GM23338 (cell line): ENCODE data around the gene B4GALT5.

Source experiments
- CREB1 ChIP-seq: fragments of 250-450 bp; sonication (Bioruptor Pico); IDR thresholded peaks from 2 replicates; pipeline ENCODE4 v1.5.0; 2020; ENCODE audit warnings: low read depth, mild to moderate bottlenecking, moderate library complexity
- CTCF ChIP-seq, 2 experiments: fragments of 200-600 bp in 1 of 2; sonication (generic) in 1 of 2; conservative IDR thresholded peaks; 2 replicates each; pipeline versions ENCODE4 v1.5.1 to v1.6.1; 2016 to 2017; ENCODE audit warnings: antibody characterized with exemption in 2 of 2, low read depth in 2 of 2, mild to moderate bottlenecking in 2 of 2, moderate library complexity in 1 of 2
- EZH2 ChIP-seq: fragments of 200-600 bp; sonication (generic); IDR thresholded peaks from one replicate; pipeline ENCODE4 v1.8.0; 2017; ENCODE audit warnings: antibody characterized with exemption, mild to moderate bottlenecking, low read depth; ENCODE audit not compliant: unreplicated experiment
- EZH2phosphoT487 ChIP-seq: fragments of 200-600 bp; sonication (generic); IDR thresholded peaks from one replicate; pipeline ENCODE4 v1.8.1; 2018; ENCODE audit warnings: antibody characterized with exemption; ENCODE audit not compliant: unreplicated experiment
- JUNB ChIP-seq: IDR thresholded peaks from one replicate; pipeline ENCODE4 v1.6.1; 2016; ENCODE audit warnings: antibody characterized with exemption; ENCODE audit not compliant: unreplicated experiment
- NANOG ChIP-seq: IDR thresholded peaks from 2 replicates; pipeline ENCODE4 v1.6.1; 2016; ENCODE audit warnings: antibody characterized with exemption, borderline replicate concordance
- POLR2AphosphoS5 ChIP-seq: IDR thresholded peaks from 2 replicates; pipeline ENCODE4 v1.6.1; 2016; ENCODE audit warnings: antibody characterized with exemption, low read depth
- REST ChIP-seq: IDR thresholded peaks from one replicate; pipeline ENCODE4 v1.6.1; 2018; ENCODE audit warnings: antibody characterized with exemption; ENCODE audit not compliant: unreplicated experiment
- ZNF114 ChIP-seq: fragments of 250-450 bp; sonication (Bioruptor Pico); IDR thresholded peaks from 2 replicates; pipeline ENCODE4 v1.5.0; 2020; ENCODE audit warnings: mild to moderate bottlenecking, moderate library complexity
- ZNF331 ChIP-seq: fragments of 250-450 bp; sonication (Bioruptor Pico); IDR thresholded peaks from 2 replicates; pipeline ENCODE4 v1.5.0; 2020; ENCODE audit warnings: low read depth, mild to moderate bottlenecking, moderate library complexity
- TF ChIP-seq, protein P1 (sequence below): IDR thresholded peaks from 2 replicates; pipeline ENCODE4 v1.6.1; 2016; ENCODE audit warnings: antibody characterized with exemption

- TF ChIP-seq CTCF (conservative IDR thresholded peaks at IDR 0.05; ENCODE audit: low read depth in 2 of 2) (no peak), NANOG (no peak), EZH2 (no peak), REST (no peak), EZH2phosphoT487 (no peak), POLR2AphosphoS5 (no peak), ZNF331 (CRISPR knock-in tag) (no peak), CREB1 (CRISPR knock-in tag) (no peak), JUNB (no peak), ZNF114 (no peak)
- TF ChIP-seq, protein P1, sequence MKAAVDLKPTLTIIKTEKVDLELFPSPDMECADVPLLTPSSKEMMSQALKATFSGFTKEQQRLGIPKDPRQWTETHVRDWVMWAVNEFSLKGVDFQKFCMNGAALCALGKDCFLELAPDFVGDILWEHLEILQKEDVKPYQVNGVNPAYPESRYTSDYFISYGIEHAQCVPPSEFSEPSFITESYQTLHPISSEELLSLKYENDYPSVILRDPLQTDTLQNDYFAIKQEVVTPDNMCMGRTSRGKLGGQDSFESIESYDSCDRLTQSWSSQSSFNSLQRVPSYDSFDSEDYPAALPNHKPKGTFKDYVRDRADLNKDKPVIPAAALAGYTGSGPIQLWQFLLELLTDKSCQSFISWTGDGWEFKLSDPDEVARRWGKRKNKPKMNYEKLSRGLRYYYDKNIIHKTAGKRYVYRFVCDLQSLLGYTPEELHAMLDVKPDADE: no peak
Observed at GRCh38 chr20:49752201-49752903, 38.7 kb upstream of the B4GALT5 start.
